ENCODE results near the gene IL34.

DNA sequence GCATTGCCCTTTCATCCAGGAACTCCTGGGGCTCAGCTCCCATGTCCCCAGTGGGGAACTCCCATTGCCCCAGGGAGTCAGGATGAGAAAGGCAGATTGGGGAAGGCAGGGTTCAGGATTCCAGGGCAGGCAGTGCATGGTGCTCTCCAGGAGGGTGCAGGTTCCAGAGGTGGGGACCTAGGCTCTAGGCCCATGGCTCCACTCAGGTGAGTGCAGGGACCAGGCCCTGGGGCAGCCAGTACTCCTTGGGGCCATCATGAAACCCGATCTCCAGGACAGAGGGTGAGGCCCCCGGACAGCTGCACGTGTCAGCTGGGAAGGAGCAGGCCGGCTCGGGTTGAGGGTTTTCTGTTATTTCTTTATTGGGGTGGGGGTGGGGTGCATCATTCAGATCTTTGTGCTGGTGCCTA is 40.7 kb downstream of the IL34 start:
- TF ChIP-seq POLR2A (IDR thresholded peaks at IDR 0.05; ENCODE audit: low read depth, low read length) (no peak), POLR2AphosphoS5 (IDR thresholded peaks at IDR 0.05; ENCODE audit: low read depth, low read length) (no peak), SPI1 (IDR thresholded peaks at IDR 0.05; ENCODE audit: low read depth, low read length) (no peak), TAF1 (IDR thresholded peaks at IDR 0.05; ENCODE audit: low read depth, low read length) (no peak)

Measured in GM12891 (cell line).